Endothelial cell of umbilical vein (primary cell): Measurements from ENCODE around the gene CAPN12. TPM values are rescaled to one million over a fixed set of nuclear protein-coding genes. Genes with fewer than 3 reads are reported as not detected.
A peak's percentile ranks its signal among the peaks of the same experiment; 100 is the strongest.
"Not testable (repeated sequence)": the region's sequence is repeated elsewhere in the genome, so short reads cannot be mapped to it uniquely, and the experiment has no call there.

Experiments used
- BruUV-seq: library from RNA; stranded (reverse); fragments of 400-500 nt; replicated peaks from 2 replicates; lab custom pipeline; 2021; lab: Mats Ljungman, UMichigan
- CTCF ChIA-PET: fragments of 300-600, 350-600 bp; sonication (Branson Sonifier 250); formaldehyde crosslinking; loops from one replicate; lab custom pipeline; 2021; ENCODE audit warnings: antibody characterized with exemption, inconsistent platforms; lab: Charles Lee
- POLR2A ChIA-PET: fragments of 300-600, 350-600 bp; sonication (Branson Sonifier 250); formaldehyde crosslinking; loops from one replicate; lab custom pipeline; 2021; ENCODE audit warnings: antibody characterized with exemption, inconsistent platforms; lab: Charles Lee
- DNase-seq: peaks from one replicate; pipeline ENCODE4 v3.0.0-alpha.2; 2011; ENCODE audit warnings: low read depth, low spot score
- FAIRE-seq: peaks from 2 replicates; lab custom pipeline; 2011; peaks lifted over from hg19 to GRCh38; lab: Jason Lieb, UNC
- H2AFZ ChIP-seq: 2 replicates; pipeline ENCODE4 v1.6.0; 2012; ENCODE audit warnings: low read depth, low read length, control low read depth, inconsistent platforms
- H3K27ac ChIP-seq: 2 replicates; pipeline ENCODE4 v1.5.1; 2011; ENCODE audit warnings: low read depth, mild to moderate bottlenecking, control low read depth, low read length, moderate library complexity; ENCODE audit not compliant: insufficient read depth
- H3K27me3 ChIP-seq, 2 experiments: 2 replicates each; pipeline versions ENCODE4 v1.6.0 to v1.6.1; 2011; ENCODE audit warnings: low read length in 2 of 2, mixed read lengths in 1 of 2; ENCODE audit not compliant: control insufficient read depth in 2 of 2, insufficient read depth in 2 of 2
- H3K36me3 ChIP-seq, 2 experiments: 2 replicates in 1 of 2; 3 replicates in 1 of 2; pipeline ENCODE4 v1.5.1; 2011; ENCODE audit warnings: low read length in 2 of 2, mild to moderate bottlenecking in 1 of 2, moderate library complexity in 1 of 2; ENCODE audit not compliant: control insufficient read depth in 2 of 2, insufficient read depth in 2 of 2; ENCODE audit errors: extremely low read depth in 1 of 2
- H3K4me1 ChIP-seq: 3 replicates; pipeline ENCODE4 v1.5.1; 2011; ENCODE audit warnings: mild to moderate bottlenecking, low read length; ENCODE audit not compliant: control insufficient read depth, insufficient read depth; ENCODE audit errors: extremely low read depth
- H3K4me2 ChIP-seq: 2 replicates; pipeline ENCODE4 v1.6.1; 2011; ENCODE audit warnings: low read length, control low read depth, mixed read lengths; ENCODE audit not compliant: insufficient read depth
- H3K4me3 ChIP-seq, 3 experiments: fragments of 200-600 bp in 1 of 3; sonication (generic), shearing (Covaris generic) in 1 of 3; replicated peaks in 1 of 3; 2 replicates each; pipeline ENCODE4 v1.5.1; 2011 to 2016; ENCODE audit warnings: control low read depth in 3 of 3, low read length in 3 of 3, mild to moderate bottlenecking in 2 of 3, inconsistent platforms in 1 of 3, low read depth in 1 of 3, moderate library complexity in 1 of 3; ENCODE audit not compliant: insufficient read depth in 1 of 3
- H3K79me2 ChIP-seq: 2 replicates; pipeline ENCODE4 v1.6.0; 2012; ENCODE audit warnings: low read length, inconsistent platforms; ENCODE audit not compliant: control insufficient read depth, insufficient read depth
- H3K9ac ChIP-seq: replicated peaks from 2 replicates; pipeline ENCODE3; 2011; ENCODE audit warnings: low read length, control low read depth; ENCODE audit not compliant: insufficient read depth; ENCODE audit errors: extremely low read depth
- H3K9me1 ChIP-seq: replicated peaks from 3 replicates; pipeline ENCODE4 v1.6.0; 2011; ENCODE audit warnings: mild to moderate bottlenecking, low read length; ENCODE audit not compliant: control insufficient read depth, insufficient read depth; ENCODE audit errors: extremely low read depth
- H3K9me3 ChIP-seq: replicated peaks from 2 replicates; pipeline ENCODE4 v1.5.1; 2012; ENCODE audit warnings: low read length, inconsistent platforms; ENCODE audit not compliant: control insufficient read depth, insufficient read depth
- H4K20me1 ChIP-seq: replicated peaks from 2 replicates; pipeline ENCODE3; 2011; ENCODE audit warnings: mild to moderate bottlenecking, low read length; ENCODE audit not compliant: control insufficient read depth, insufficient read depth; ENCODE audit errors: extremely low read depth
- EZH2 ChIP-seq: IDR thresholded peaks from 2 replicates; pipeline ENCODE4 v1.6.1; 2012; ENCODE audit warnings: borderline replicate concordance, low read depth, mild to moderate bottlenecking, moderate library complexity, low read length, inconsistent platforms; ENCODE audit not compliant: severe bottlenecking
- FOS ChIP-seq: IDR thresholded peaks from 2 replicates; pipeline ENCODE4 v1.6.1; 2011; ENCODE audit warnings: mild to moderate bottlenecking, low read length, moderate library complexity, borderline replicate concordance; ENCODE audit not compliant: insufficient read depth
- GATA2 ChIP-seq: IDR thresholded peaks from 2 replicates; pipeline ENCODE4 v1.7.0; 2011; ENCODE audit warnings: low read depth, mild to moderate bottlenecking, moderate library complexity, mixed read lengths, low read length; ENCODE audit not compliant: insufficient read length, insufficient read depth
- POLR2A ChIP-seq: IDR thresholded peaks from 2 replicates; pipeline ENCODE4 v1.6.1; 2012; ENCODE audit warnings: low read depth, mild to moderate bottlenecking, control low read depth, low read length
- POLR2AphosphoS5 ChIP-seq: IDR thresholded peaks from 2 replicates; pipeline ENCODE4 v1.6.1; 2012; ENCODE audit warnings: low read depth, mild to moderate bottlenecking, control low read depth, low read length, moderate library complexity; ENCODE audit not compliant: insufficient read depth
- dilution Hi-C: fragments of 300-500 bp; cut with MboI; formaldehyde crosslinking; loops from one replicate; pipeline ENCODE4 v1.15.0; 2019; ENCODE audit warnings: low sequenced_read_pairs; ENCODE audit not compliant: extremely low pct_ligation_motif_present
- intact Hi-C: fragments of 100-400 bp; cut with micrococcal nuclease; formaldehyde crosslinking; loops from one replicate; pipeline ENCODE4 v1.10.0; 2022
- polyA plus RNA-seq, 4 experiments: library from polyadenylated mRNA; depleted of rRNA in 3 of 4; stranded (reverse) in 3 of 4; unstranded in 1 of 4; fragments of >200 nt; gene quantifications; 2 replicates each; pipeline versions ENCODE4 v1.2.1 to v1.2.3, GENCODE V29; 2011 to 2012; ENCODE audit warnings: missing spikeins in 1 of 4
- total RNA-seq: library from RNA; stranded (reverse); gene quantifications from 2 replicates; pipeline ENCODE4 v1.2.3, GENCODE V29; 2021
- TF ChIP-seq, protein P1 (sequence below): IDR thresholded peaks from 2 replicates; pipeline ENCODE4 v1.6.1; 2011; ENCODE audit not compliant: insufficient read depth, insufficient read length

Gene CAPN12
- total and polyA plus RNA-seq, 2 donors (not counting 3 experiments of a cell fraction or from before 2014, with no cell fraction given), result 0.35 TPM; not detected in 1

DNA sequence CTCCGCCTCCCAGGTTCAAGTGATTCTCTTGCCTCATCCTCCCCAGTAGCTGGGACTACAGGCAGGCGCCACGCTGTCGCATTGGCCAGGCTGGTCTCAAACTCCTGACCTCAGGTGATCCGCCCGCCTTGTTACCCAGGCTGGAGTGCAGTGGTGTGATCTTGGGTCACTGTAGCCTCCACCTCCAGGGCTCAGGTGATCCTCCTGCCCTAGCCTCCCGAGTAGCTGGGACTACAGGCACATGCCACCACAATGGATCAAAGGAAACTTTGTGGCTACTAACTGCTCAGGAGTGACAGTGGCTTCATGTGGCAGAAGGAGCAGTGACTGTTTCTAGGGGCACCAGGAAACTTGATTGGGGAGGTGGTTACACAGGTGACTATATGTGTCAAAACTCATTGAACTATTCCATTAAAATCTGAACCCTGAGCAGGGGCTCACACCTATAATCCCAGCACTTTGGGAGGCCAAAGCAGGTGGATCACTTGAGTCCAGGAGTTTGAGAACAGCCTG, 41.0 kb upstream of the CAPN12 start:
- FAIRE-seq (no peak), DNase-seq (no peak)
- no peak overlapping the region for H3K4me2 ChIP-seq
- H3K9ac ChIP-seq, result no peak overlapping the region
- no TSS peak for BruUV-seq
- no peaks in the 10 kb centered on the region for H4K20me1 ChIP-seq
- no peaks in the 10 kb centered on the region for H3K9me1 ChIP-seq
- POLR2A ChIA-PET, result no interaction called here
- no peaks in the 10 kb centered on the region for H3K9me3 ChIP-seq
- dilution Hi-C loops, result no loop called here
- no peak overlapping the region for H2AFZ ChIP-seq
- TF ChIP-seq POLR2AphosphoS5 (no peak), EZH2 (no peak), FOS (no peak), POLR2A (no peak)
- TF ChIP-seq, protein P1, sequence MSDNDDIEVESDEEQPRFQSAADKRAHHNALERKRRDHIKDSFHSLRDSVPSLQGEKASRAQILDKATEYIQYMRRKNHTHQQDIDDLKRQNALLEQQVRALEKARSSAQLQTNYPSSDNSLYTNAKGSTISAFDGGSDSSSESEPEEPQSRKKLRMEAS, result no peak
- intact Hi-C loops, result no loop called here
- CTCF ChIA-PET, result no interaction called here
- H3K27me3 ChIP-seq, result peaks cover 0 to 5% of the 10 kb centered on the region in 2 experiments
- H3K4me3 ChIP-seq, result no peak overlapping the region
- no peaks in the 10 kb centered on the region for H3K79me2 ChIP-seq
- H3K4me1 ChIP-seq, result no peaks in the 10 kb centered on the region
- H3K36me3 ChIP-seq, result no peaks in the 10 kb centered on the region
- no peak overlapping the region for H3K27ac ChIP-seq

DNA sequence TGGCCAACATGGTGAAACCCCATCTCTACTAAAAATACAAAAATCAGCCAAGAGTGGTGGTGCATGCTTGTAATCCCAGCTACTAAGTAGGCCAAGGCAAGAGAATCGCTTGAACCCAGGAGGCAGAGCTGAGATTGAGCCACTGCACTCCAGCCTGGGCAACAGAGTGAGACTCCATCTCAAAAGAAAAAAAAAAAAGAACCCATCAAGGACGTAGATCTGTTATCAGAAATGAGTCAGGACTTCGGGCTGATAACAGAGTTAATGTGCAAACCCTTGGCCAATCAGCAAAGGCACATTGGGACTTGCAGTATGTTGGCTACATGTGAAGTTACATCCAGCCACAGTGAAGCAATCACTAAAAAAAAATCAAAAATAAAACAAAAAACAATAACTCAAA, 40.0 kb upstream of the CAPN12 start:
- Histone ChIP-seq H3K27ac (no peak overlapping the region), H4K20me1 (no peaks in the 10 kb centered on the region), H3K9me1 (no peaks in the 10 kb centered on the region), H3K4me1 (no peaks in the 10 kb centered on the region), H2AFZ (no peak overlapping the region), H3K4me2 (no peak overlapping the region), H3K36me3 (no peaks in the 10 kb centered on the region), H3K9ac (no peak overlapping the region), H3K9me3 (no peaks in the 10 kb centered on the region), H3K27me3 (peaks cover 0 to 5% of the 10 kb centered on the region in 2 experiments), H3K79me2 (no peaks in the 10 kb centered on the region), H3K4me3 (no peak overlapping the region)
- intact Hi-C loops (no loop called here), dilution Hi-C loops (no loop called here)
- FAIRE-seq (no peak), DNase-seq (no peak)
- CTCF ChIA-PET, result interaction anchor here (2.9 kb wide), 1 partner anchor 15 kb away, joined by 9 read pairs; no protein-coding TSS in a partner anchor
- BruUV-seq, result no TSS peak
- POLR2A ChIA-PET, result no interaction called here
- TF ChIP-seq POLR2A, result no peak
- TF ChIP-seq GATA2, result peak; percentile 53
- TF ChIP-seq, protein P1, result no peak

DNA sequence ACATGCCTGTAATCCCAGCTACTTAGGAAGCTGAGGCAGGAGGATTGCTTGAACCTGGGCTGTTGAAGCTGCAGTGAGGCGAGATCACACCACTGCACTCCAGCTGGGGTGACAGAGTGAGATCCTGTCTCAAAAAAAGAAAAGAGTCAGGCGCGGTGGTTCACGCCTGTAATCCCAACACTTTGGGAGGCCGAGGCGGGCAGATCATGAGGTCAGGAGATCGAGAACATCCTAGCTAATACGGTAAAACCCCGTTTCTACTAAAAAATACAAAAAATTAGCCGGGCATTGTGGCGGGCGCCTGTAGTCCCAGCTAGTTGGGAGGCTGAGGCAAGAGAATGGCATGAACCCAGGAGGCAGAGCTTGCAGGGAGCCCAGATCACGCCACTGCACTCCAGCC, 37.9 kb upstream of the CAPN12 start:
- H3K9me1 ChIP-seq, intact Hi-C loops, H4K20me1 ChIP-seq, H3K27me3 ChIP-seq, H3K36me3 ChIP-seq, H3K9me3 ChIP-seq, dilution Hi-C loops, H3K4me2 ChIP-seq, H2AFZ ChIP-seq, H3K4me3 ChIP-seq, BruUV-seq, H3K9ac ChIP-seq, POLR2A ChIA-PET, FAIRE-seq, H3K27ac ChIP-seq, H3K79me2 ChIP-seq, DNase-seq, H3K4me1 ChIP-seq: not testable (repeated sequence)
- CTCF ChIA-PET, result interaction anchor here (2.9 kb wide), 1 partner anchor 13 kb away, joined by 9 read pairs; no protein-coding TSS in a partner anchor
